Astrocyte of the spinal cord (primary cell): ENCODE measurements around the gene ITPKC.

Experiments used
- DNase-seq: peaks from one replicate; pipeline ENCODE4 v3.0.0; 2011; ENCODE audit warnings: low read depth, low spot score
- H3K4me3 ChIP-seq: 2 replicates; pipeline ENCODE4 v1.5.1; 2011; ENCODE audit warnings: low read depth, mild to moderate bottlenecking, low read length, moderate library complexity
- CTCF ChIP-seq: IDR thresholded peaks from 2 replicates; pipeline ENCODE4 v1.5.1; 2012; ENCODE audit warnings: low read depth, mild to moderate bottlenecking, low read length, inconsistent platforms
- in situ Hi-C: cut with HindIII; loops from 2 replicates; pipeline ENCODE4 v1.10.0; 2017; ENCODE audit warnings: low sequenced_read_pairs

The ITPKC gene

GRCh38 chr19:40702337-40703012, 14.4 kb upstream of the ITPKC start:
- peak; percentile 15 for DNase-seq
- peak; percentile 70 for TF ChIP-seq CTCF
- no peak overlapping the region for H3K4me3 ChIP-seq
- in situ Hi-C loops: no loop called here

- no peak for DNase-seq
- in situ Hi-C loops: no loop called here
- TF ChIP-seq CTCF: no peak
- H3K4me3 ChIP-seq: no peak overlapping the region
These were observed 13.7 kb upstream of the ITPKC start for GRCh38 chr19:40703029-40703755.

- no peak for DNase-seq
- no peak for TF ChIP-seq CTCF
- H3K4me3 ChIP-seq: no peak overlapping the region
- in situ Hi-C loops: no loop called here
These were observed 12.2 kb upstream of the ITPKC start for GRCh38 chr19:40704491-40705361.

GRCh38 chr19:40705362-40705651, 11.6 kb upstream of the ITPKC start:
- no peak overlapping the region for H3K4me3 ChIP-seq
- TF ChIP-seq CTCF: no peak
- DNase-seq: peak; percentile 19
- in situ Hi-C loops: no loop called here

- DNase-seq: no peak
- in situ Hi-C loops: no loop called here
- TF ChIP-seq CTCF: no peak
- no peak overlapping the region for H3K4me3 ChIP-seq
These were observed 10.8 kb upstream of the ITPKC start for GRCh38 chr19:40705950-40706619.

- TF ChIP-seq CTCF: no peak
- H3K4me3 ChIP-seq: no peak overlapping the region
- in situ Hi-C loops: no loop called here
- no peak for DNase-seq
These were observed 9.3 kb upstream of the ITPKC start for GRCh38 chr19:40707615-40708014.
